Fibroblast of mammary gland (primary cell): ENCODE data around the gene CRYM.

Experiments used
- DNase-seq: peaks from one replicate; pipeline ENCODE4 v3.0.0-alpha.2; 2010; ENCODE audit warnings: low read depth
- H3K4me3 ChIP-seq: 2 replicates; pipeline ENCODE4 v1.5.1; 2011; ENCODE audit warnings: low read depth, mild to moderate bottlenecking, low read length, moderate library complexity; ENCODE audit not compliant: control insufficient read depth
- CTCF ChIP-seq: conservative IDR thresholded peaks from 2 replicates; pipeline ENCODE4 v1.5.1; 2011; ENCODE audit warnings: low read depth, low read length, inconsistent platforms; ENCODE audit not compliant: control insufficient read depth, insufficient read depth

Gene CRYM

GRCh38 chr16:21214086-21214485 is 64.0 kb downstream of the CRYM start:
- DNase-seq: no peak
- TF ChIP-seq CTCF: no peak
- H3K4me3 ChIP-seq: no peak overlapping the region

GRCh38 chr16:21211486-21211885 is 66.6 kb downstream of the CRYM start, which contains the start of gene ZP2:
TSS of gene ZP2 (minus strand) at chr16:21211574. CDS start at chr16:21211547, 27 bp downstream.
- no peak for TF ChIP-seq CTCF
- no peak for DNase-seq

More at GRCh38 chr16:21211486-21211885, 66.6 kb downstream of the CRYM start, which contains the start of gene ZP2:
- H3K4me3 ChIP-seq: no peak within 1 kb of the TSS
